HAP-1 (cell line): Measurements from ENCODE around the gene KLHDC1.
"Not testable (repeated sequence)": the region's sequence is repeated elsewhere in the genome, so short reads cannot be mapped to it uniquely, and the experiment has no call there.

Experiments used
- DNase-seq, 2 experiments: peaks; one replicate each; pipeline ENCODE4 v3.0.0-alpha.2; 2016 to 2020; ENCODE audit warnings: low spot score in 2 of 2
- H3K27me3 ChIP-seq: fragments of 250-450 bp; sonication (Bioruptor Pico); 2 replicates; pipeline ENCODE4 v1.5.1; 2020; ENCODE audit warnings: low read depth, mild to moderate bottlenecking, moderate library complexity
- H3K36me3 ChIP-seq: fragments of 250-450 bp; sonication (Bioruptor Pico); replicated peaks from 2 replicates; pipeline ENCODE4 v1.5.1; 2020; ENCODE audit warnings: mild to moderate bottlenecking
- H3K4me1 ChIP-seq: fragments of 250-450 bp; sonication (Bioruptor Pico); 2 replicates; pipeline ENCODE4 v1.5.1; 2020; ENCODE audit warnings: mild to moderate bottlenecking
- H3K4me3 ChIP-seq: fragments of 250-450 bp; sonication (Bioruptor Pico); 2 replicates; pipeline ENCODE4 v1.5.1; 2020; ENCODE audit warnings: mild to moderate bottlenecking, moderate library complexity
- H3K9me3 ChIP-seq: fragments of 250-450 bp; sonication (Bioruptor Pico); 2 replicates; pipeline ENCODE4 v1.5.1; 2020; ENCODE audit warnings: mild to moderate bottlenecking, moderate library complexity
- in situ Hi-C: fragments of 300-500 bp; cut with MboI; formaldehyde crosslinking; loops from 3 replicates; pipeline ENCODE4 v1.14.3; 2020; ENCODE audit warnings: low sequenced_read_pairs, inconsistent platforms, mixed read lengths

KLHDC1 gene

GRCh38 chr14:49754570-49755097, 61.7 kb downstream of the KLHDC1 start:
- in situ Hi-C loops: no loop called here
- no peaks in the 10 kb centered on the region for H3K4me1 ChIP-seq
- no peak for DNase-seq
- no peaks in the 10 kb centered on the region; the same call in 1 of the 2 replicates for H3K27me3 ChIP-seq
- no peaks in the 10 kb centered on the region for H3K9me3 ChIP-seq
- H3K36me3 ChIP-seq: no peaks in the 10 kb centered on the region
- no peak overlapping the region for H3K4me3 ChIP-seq

- H3K36me3 ChIP-seq: no peaks in the 10 kb centered on the region
- H3K27me3 ChIP-seq: no peaks in the 10 kb centered on the region; the same call in 1 of the 2 replicates
- no peak for DNase-seq
- H3K4me1 ChIP-seq: no peaks in the 10 kb centered on the region
- H3K9me3 ChIP-seq: no peaks in the 10 kb centered on the region
- no peak overlapping the region for H3K4me3 ChIP-seq
- in situ Hi-C loops: no loop called here
Measured at GRCh38 chr14:49755378-49755777, 62.5 kb downstream of the KLHDC1 start.

GRCh38 chr14:49761839-49762551, 69.1 kb downstream of the KLHDC1 start:
- in situ Hi-C loops: no loop called here
- Histone ChIP-seq H3K4me3 (no peak overlapping the region), H3K27me3 (no peaks in the 10 kb centered on the region; the same call in 1 of the 2 replicates), H3K9me3 (no peaks in the 10 kb centered on the region), H3K36me3 (no peaks in the 10 kb centered on the region), H3K4me1 (peaks cover 4% of the 10 kb centered on the region; the same call in 1 of the 2 replicates)
- DNase-seq: no peak

GRCh38 chr14:49766839-49767238, 73.9 kb downstream of the KLHDC1 start:
- peaks cover 19% of the 10 kb centered on the region for H3K4me1 ChIP-seq
- H3K27me3 ChIP-seq: no peaks in the 10 kb centered on the region
- peak in 1 of 2 experiments; percentile 10 for DNase-seq
- H3K9me3 ChIP-seq: no peaks in the 10 kb centered on the region
- in situ Hi-C loops: loop anchor here (5.0 kb wide), 2 partner anchors 80 to 130 kb away; partner anchors contain the start of genes DNAAF2 and POLE2
- H3K4me3 ChIP-seq: no peak overlapping the region
- H3K36me3 ChIP-seq: no peaks in the 10 kb centered on the region

GRCh38 chr14:49767270-49767570, 74.3 kb downstream of the KLHDC1 start:
- no peaks in the 10 kb centered on the region for H3K27me3 ChIP-seq

GRCh38 chr14:49767571-49768300, 74.8 kb downstream of the KLHDC1 start, which contains the start of gene KLHDC2:
Gene KLHDC2 (plus strand): TSS chr14:49768153. CDS start chr14:49768469, 316 bp downstream.
- H3K36me3 ChIP-seq: peaks cover 5% of the 10 kb centered on the region
- in situ Hi-C loops: loop anchor here (5.0 kb wide), 2 partner anchors 80 to 130 kb away; partner anchors contain the start of genes DNAAF2 and POLE2
- DNase-seq: peak; percentile 86 to 91

More at GRCh38 chr14:49767270-49767570, 74.3 kb downstream of the KLHDC1 start:
- in situ Hi-C loops: loop anchor here (5.0 kb wide), 2 partner anchors 80 to 130 kb away; partner anchors contain the start of genes DNAAF2 and POLE2
- Histone ChIP-seq H3K9me3 (no peaks in the 10 kb centered on the region), H3K36me3 (peaks cover under 1% of the 10 kb centered on the region), H3K4me3 (peak overlapping the region; percentile 42), H3K4me1 (peaks cover 19% of the 10 kb centered on the region)
- DNase-seq: no peak

GRCh38 chr14:49768301-49769121, 75.6 kb downstream of the KLHDC1 start:
- Histone ChIP-seq H3K27me3 (no peaks in the 10 kb centered on the region), H3K4me3 (peak overlapping the region; percentile 65), H3K36me3 (peaks cover 5% of the 10 kb centered on the region), H3K9me3 (no peaks in the 10 kb centered on the region), H3K4me1 (peaks cover 19% of the 10 kb centered on the region)
- in situ Hi-C loops: loop anchor here (5.0 kb wide), 2 partner anchors 81 to 131 kb away; partner anchors contain the start of genes DNAAF2 and POLE2
- DNase-seq: peak in 1 of 2 experiments; percentile 56

More at GRCh38 chr14:49767571-49768300, 74.8 kb downstream of the KLHDC1 start, which contains the start of gene KLHDC2:
- no peaks in the 10 kb centered on the region for H3K9me3 ChIP-seq
- H3K4me1 ChIP-seq: peaks cover 19% of the 10 kb centered on the region
- no peaks in the 10 kb centered on the region for H3K27me3 ChIP-seq
- peak within 1 kb of the TSS; percentile 65 for H3K4me3 ChIP-seq

GRCh38 chr14:49769171-49769570, 76.3 kb downstream of the KLHDC1 start:
- Histone ChIP-seq H3K27me3 (no peaks in the 10 kb centered on the region), H3K36me3 (peaks cover 5% of the 10 kb centered on the region), H3K4me3 (peak overlapping the region; percentile 65), H3K4me1 (peaks cover 19% of the 10 kb centered on the region), H3K9me3 (no peaks in the 10 kb centered on the region)
- in situ Hi-C loops: loop anchor here (5.0 kb wide), 2 partner anchors 82 to 132 kb away; partner anchors contain the start of genes DNAAF2 and POLE2
- no peak for DNase-seq

GRCh38 chr14:49769581-49770211, 76.8 kb downstream of the KLHDC1 start:
- DNase-seq: peak in 1 of 2 experiments; percentile 61
- Histone ChIP-seq H3K36me3 (peaks cover 10% of the 10 kb centered on the region), H3K9me3 (no peaks in the 10 kb centered on the region), H3K4me3 (peak overlapping the region; percentile 65), H3K27me3 (no peaks in the 10 kb centered on the region), H3K4me1 (peaks cover 21% of the 10 kb centered on the region)
- in situ Hi-C loops: loop anchor here (5.0 to 10.0 kb wide), 3 partner anchors 75 to 132 kb away; partner anchors contain the start of genes DNAAF2 and POLE2

- peak overlapping the region; percentile 65 for H3K4me3 ChIP-seq
Measured at GRCh38 chr14:49770212-49770817, 77.4 kb downstream of the KLHDC1 start.

GRCh38 chr14:49771691-49772090, 78.8 kb downstream of the KLHDC1 start:
- not testable (repeated sequence) for DNase-seq, H3K9me3 ChIP-seq, H3K4me3 ChIP-seq, H3K27me3 ChIP-seq
- H3K36me3 ChIP-seq: peaks cover 21% of the 10 kb centered on the region
- in situ Hi-C loops: loop anchor here (10.0 kb wide), 1 partner anchor 73 kb away; no protein-coding TSS in a partner anchor
- peaks cover 20% of the 10 kb centered on the region for H3K4me1 ChIP-seq

More at GRCh38 chr14:49770212-49770817, 77.4 kb downstream of the KLHDC1 start:
- in situ Hi-C loops: loop anchor here (10.0 kb wide), 1 partner anchor 74 kb away; no protein-coding TSS in a partner anchor
- peaks cover 21% of the 10 kb centered on the region for H3K4me1 ChIP-seq
- no peaks in the 10 kb centered on the region for H3K27me3 ChIP-seq
- H3K36me3 ChIP-seq: peaks cover 17% of the 10 kb centered on the region
- DNase-seq: no peak
- no peaks in the 10 kb centered on the region for H3K9me3 ChIP-seq

- H3K4me1 ChIP-seq: peaks cover 17% of the 10 kb centered on the region
- no peaks in the 10 kb centered on the region for H3K9me3 ChIP-seq
- DNase-seq: no peak
- H3K36me3 ChIP-seq: peaks cover 37% of the 10 kb centered on the region
- in situ Hi-C loops: loop anchor here (10.0 kb wide), 1 partner anchor 71 kb away; no protein-coding TSS in a partner anchor
- no peak overlapping the region for H3K4me3 ChIP-seq
- no peaks in the 10 kb centered on the region for H3K27me3 ChIP-seq
Measured at GRCh38 chr14:49774106-49774505, 81.2 kb downstream of the KLHDC1 start.
